ES-I3 (cell line): Measurements from ENCODE around the gene SLC9C2.
"Not testable (repeated sequence)": the region's sequence is repeated elsewhere in the genome, so short reads cannot be mapped to it uniquely, and the experiment has no call there.

Experiments
- H3K36me3 ChIP-seq: 2 replicates; pipeline ENCODE4 v1.6.1; 2013; ENCODE audit warnings: mild to moderate bottlenecking, low read length, control low read depth, moderate library complexity; ENCODE audit not compliant: insufficient read depth
- H3K4me1 ChIP-seq: 2 replicates; pipeline ENCODE4 v1.6.1; 2013; ENCODE audit warnings: mild to moderate bottlenecking, control low read depth, low read length; ENCODE audit not compliant: insufficient read depth
- H3K9ac ChIP-seq: 2 replicates; pipeline ENCODE4 v1.6.1; 2013; ENCODE audit warnings: low read depth, mild to moderate bottlenecking, low read length, moderate library complexity
- H3K9me3 ChIP-seq: 2 replicates; pipeline ENCODE4 v1.6.1; 2013; ENCODE audit warnings: mild to moderate bottlenecking, low read length, moderate library complexity; ENCODE audit not compliant: control insufficient read depth, insufficient read depth

The SLC9C2 gene

GRCh38 chr1:173476197-173476664 lies 126.6 kb downstream of the SLC9C2 start:
- peaks cover 18% of the 10 kb centered on the region for H3K4me1 ChIP-seq
- peak overlapping the region; percentile 71 for H3K9ac ChIP-seq
- peaks cover 11% of the 10 kb centered on the region for H3K36me3 ChIP-seq
- peaks cover 14% of the 10 kb centered on the region; the same call in 1 of the 2 replicates for H3K9me3 ChIP-seq

- H3K9me3 ChIP-seq = peaks cover 14% of the 10 kb centered on the region; the same call in 1 of the 2 replicates
- peaks cover 18% of the 10 kb centered on the region for H3K4me1 ChIP-seq
- H3K36me3 ChIP-seq = peaks cover 9% of the 10 kb centered on the region
- peak overlapping the region; percentile 71 for H3K9ac ChIP-seq
Observed at GRCh38 chr1:173475564-173476196, 127.2 kb downstream of the SLC9C2 start.

GRCh38 chr1:173474780-173475421 lies 128.0 kb downstream of the SLC9C2 start:
- peaks cover 18% of the 10 kb centered on the region for H3K9me3 ChIP-seq
- peaks cover 18% of the 10 kb centered on the region for H3K4me1 ChIP-seq
- not testable (repeated sequence) for H3K9ac ChIP-seq, H3K36me3 ChIP-seq

GRCh38 chr1:173474097-173474779 lies 128.6 kb downstream of the SLC9C2 start:
- peaks cover 12% of the 10 kb centered on the region for H3K4me1 ChIP-seq
- H3K36me3 ChIP-seq = peaks cover 2% of the 10 kb centered on the region; the same call in 1 of the 2 replicates
- H3K9ac ChIP-seq = no peak overlapping the region
- peaks cover 23% of the 10 kb centered on the region for H3K9me3 ChIP-seq

GRCh38 chr1:173473599-173474011 lies 129.3 kb downstream of the SLC9C2 start:
- H3K36me3 ChIP-seq = peaks cover 2% of the 10 kb centered on the region; the same call in 1 of the 2 replicates
- H3K9ac ChIP-seq = no peak overlapping the region
- peaks cover 6% of the 10 kb centered on the region for H3K4me1 ChIP-seq

GRCh38 chr1:173470608-173471007 lies 132.3 kb downstream of the SLC9C2 start:
- peaks cover 2% of the 10 kb centered on the region; the same call in 1 of the 2 replicates for H3K36me3 ChIP-seq
- H3K4me1 ChIP-seq = no peaks in the 10 kb centered on the region; the same call in 1 of the 2 replicates
- no peak overlapping the region for H3K9ac ChIP-seq
- peaks cover 28% of the 10 kb centered on the region for H3K9me3 ChIP-seq

More at GRCh38 chr1:173473599-173474011, 129.3 kb downstream of the SLC9C2 start:
- peaks cover 24% of the 10 kb centered on the region for H3K9me3 ChIP-seq

GRCh38 chr1:173469656-173470055 lies 133.2 kb downstream of the SLC9C2 start:
- H3K9ac ChIP-seq = no peak overlapping the region
- H3K9me3 ChIP-seq = peaks cover 28% of the 10 kb centered on the region
- no peaks in the 10 kb centered on the region for H3K4me1 ChIP-seq

GRCh38 chr1:173467426-173467825 lies 135.4 kb downstream of the SLC9C2 start:
- H3K9me3 ChIP-seq = peaks cover 24% of the 10 kb centered on the region

More at GRCh38 chr1:173469656-173470055, 133.2 kb downstream of the SLC9C2 start:
- peaks cover 2% of the 10 kb centered on the region; the same call in 1 of the 2 replicates for H3K36me3 ChIP-seq

GRCh38 chr1:173464185-173464584 lies 138.7 kb downstream of the SLC9C2 start:
- not testable (repeated sequence) for H3K36me3 ChIP-seq, H3K9me3 ChIP-seq, H3K9ac ChIP-seq, H3K4me1 ChIP-seq

More at GRCh38 chr1:173467426-173467825, 135.4 kb downstream of the SLC9C2 start:
- Histone ChIP-seq H3K9ac (no peak overlapping the region), H3K36me3 (peaks cover 2% of the 10 kb centered on the region; the same call in 1 of the 2 replicates), H3K4me1 (no peaks in the 10 kb centered on the region)

GRCh38 chr1:173462666-173463065 lies 140.2 kb downstream of the SLC9C2 start:
- not testable (repeated sequence) for H3K36me3 ChIP-seq, H3K9ac ChIP-seq, H3K4me1 ChIP-seq, H3K9me3 ChIP-seq

- H3K9me3 ChIP-seq = no peaks in the 10 kb centered on the region; the same call in 1 of the 2 replicates
- H3K36me3 ChIP-seq = 0 out of 2 replicates have a peak, but pooled peaks cover 3% of the 10 kb centered on the region
- no peak overlapping the region for H3K9ac ChIP-seq
- H3K4me1 ChIP-seq = no peaks in the 10 kb centered on the region
Observed at GRCh38 chr1:173459885-173460284, 143.0 kb downstream of the SLC9C2 start.

- no peaks in the 10 kb centered on the region for H3K9me3 ChIP-seq
- H3K9ac ChIP-seq = no peak overlapping the region
- peaks cover 7% of the 10 kb centered on the region for H3K4me1 ChIP-seq
- H3K36me3 ChIP-seq = 0 out of 2 replicates have a peak, but pooled peaks cover 1% of the 10 kb centered on the region
Observed at GRCh38 chr1:173454966-173455524, 147.8 kb downstream of the SLC9C2 start.

- Histone ChIP-seq H3K9ac (no peak overlapping the region), H3K36me3 (no peaks in the 10 kb centered on the region), H3K9me3 (no peaks in the 10 kb centered on the region), H3K4me1 (peaks cover 7% of the 10 kb centered on the region)
Observed at GRCh38 chr1:173453982-173454381, 148.9 kb downstream of the SLC9C2 start.

GRCh38 chr1:173451981-173452380 lies 150.9 kb downstream of the SLC9C2 start:
- peaks cover 4% of the 10 kb centered on the region for H3K9me3 ChIP-seq
- H3K36me3 ChIP-seq = no peaks in the 10 kb centered on the region
- peaks cover 7% of the 10 kb centered on the region for H3K4me1 ChIP-seq
- H3K9ac ChIP-seq = no peak overlapping the region
